Measurements from ENCODE around the gene PWP1.
A peak's percentile ranks its signal among the peaks of the same experiment; 100 is the strongest.

The PWP1 gene

GRCh38 chr12:107685360-107686248 lies at the start of gene PWP1:
Gene PWP1, plus strand, starts transcription at chr12:107685799. Its CDS starts 101 bp downstream, at chr12:107685900.
- Histone ChIP-seq H3K36me3 (ENCODE audit: insufficient read depth, low read length) (peaks cover 16% of the 10 kb centered on the region), H3K4me1 (ENCODE audit: control insufficient read depth, insufficient read depth, low read length, unreplicated experiment) (peaks cover 13% of the 10 kb centered on the region), H3K27me3 (ENCODE audit: insufficient read depth, low read length) (no peaks in the 10 kb centered on the region), H3K79me2 (ENCODE audit: control insufficient read depth, insufficient read depth, low read length, unreplicated experiment) (peaks cover 28% of the 10 kb centered on the region), H2AFZ (ENCODE audit: low read length, unreplicated experiment) (peak within 1 kb of the TSS; percentile 98), H3K4me3 (ENCODE audit: low read depth, low read length) (peak within 1 kb of the TSS; percentile 97), H3K27ac (ENCODE audit: low read depth, low read length) (peak within 1 kb of the TSS; percentile 65)

GRCh38 chr12:107641154-107641553 lies 44.4 kb upstream of the PWP1 start:
- H2AFZ ChIP-seq (ENCODE audit: low read length, unreplicated experiment): no peak overlapping the region
- H3K4me3 ChIP-seq (ENCODE audit: low read depth, low read length): no peak overlapping the region
- H3K36me3 ChIP-seq (ENCODE audit: insufficient read depth, low read length): no peaks in the 10 kb centered on the region
- no peaks in the 10 kb centered on the region for H3K79me2 ChIP-seq (ENCODE audit: control insufficient read depth, insufficient read depth, low read length, unreplicated experiment)
- no peaks in the 10 kb centered on the region for H3K4me1 ChIP-seq (ENCODE audit: control insufficient read depth, insufficient read depth, low read length, unreplicated experiment)
- H3K27me3 ChIP-seq (ENCODE audit: insufficient read depth, low read length): peaks cover 45% of the 10 kb centered on the region
- H3K27ac ChIP-seq (ENCODE audit: low read depth, low read length): no peak overlapping the region

- Histone ChIP-seq H2AFZ (ENCODE audit: low read length, unreplicated experiment) (no peak overlapping the region), H3K4me1 (ENCODE audit: control insufficient read depth, insufficient read depth, low read length, unreplicated experiment) (no peaks in the 10 kb centered on the region), H3K4me3 (ENCODE audit: low read depth, low read length) (no peak overlapping the region), H3K79me2 (ENCODE audit: control insufficient read depth, insufficient read depth, low read length, unreplicated experiment) (no peaks in the 10 kb centered on the region), H3K27ac (ENCODE audit: low read depth, low read length) (no peak overlapping the region), H3K27me3 (ENCODE audit: insufficient read depth, low read length) (peaks cover 45% of the 10 kb centered on the region), H3K36me3 (ENCODE audit: insufficient read depth, low read length) (no peaks in the 10 kb centered on the region)
These were observed 43.4 kb upstream of the PWP1 start for GRCh38 chr12:107642240-107642639.

- no peaks in the 10 kb centered on the region for H3K36me3 ChIP-seq (ENCODE audit: insufficient read depth, low read length)
- no peaks in the 10 kb centered on the region for H3K79me2 ChIP-seq (ENCODE audit: control insufficient read depth, insufficient read depth, low read length, unreplicated experiment)
- no peak overlapping the region for H3K4me3 ChIP-seq (ENCODE audit: low read depth, low read length)
- H2AFZ ChIP-seq (ENCODE audit: low read length, unreplicated experiment): no peak overlapping the region
- H3K4me1 ChIP-seq (ENCODE audit: control insufficient read depth, insufficient read depth, low read length, unreplicated experiment): no peaks in the 10 kb centered on the region
- peaks cover 27% of the 10 kb centered on the region for H3K27me3 ChIP-seq (ENCODE audit: insufficient read depth, low read length)
- H3K27ac ChIP-seq (ENCODE audit: low read depth, low read length): no peak overlapping the region
These were observed 39.8 kb upstream of the PWP1 start for GRCh38 chr12:107645630-107646333.

- Histone ChIP-seq H3K79me2 (ENCODE audit: control insufficient read depth, insufficient read depth, low read length, unreplicated experiment) (no peaks in the 10 kb centered on the region), H3K27ac (ENCODE audit: low read depth, low read length) (no peak overlapping the region), H3K27me3 (ENCODE audit: insufficient read depth, low read length) (peaks cover 23% of the 10 kb centered on the region), H3K4me3 (ENCODE audit: low read depth, low read length) (no peak overlapping the region), H3K36me3 (ENCODE audit: insufficient read depth, low read length) (no peaks in the 10 kb centered on the region), H3K4me1 (ENCODE audit: control insufficient read depth, insufficient read depth, low read length, unreplicated experiment) (no peaks in the 10 kb centered on the region), H2AFZ (ENCODE audit: low read length, unreplicated experiment) (no peak overlapping the region)
These were observed 39.2 kb upstream of the PWP1 start for GRCh38 chr12:107646436-107646835.

GRCh38 chr12:107649661-107650061 lies 35.9 kb upstream of the PWP1 start:
- peaks cover 14% of the 10 kb centered on the region; the same call in 1 of the 2 replicates for H3K27me3 ChIP-seq (ENCODE audit: insufficient read depth, low read length)
- no peak overlapping the region for H3K27ac ChIP-seq (ENCODE audit: low read depth, low read length)
- no peaks in the 10 kb centered on the region for H3K4me1 ChIP-seq (ENCODE audit: control insufficient read depth, insufficient read depth, low read length, unreplicated experiment)
- H3K4me3 ChIP-seq (ENCODE audit: low read depth, low read length): no peak overlapping the region
- H2AFZ ChIP-seq (ENCODE audit: low read length, unreplicated experiment): no peak overlapping the region
- H3K36me3 ChIP-seq (ENCODE audit: insufficient read depth, low read length): no peaks in the 10 kb centered on the region
- H3K79me2 ChIP-seq (ENCODE audit: control insufficient read depth, insufficient read depth, low read length, unreplicated experiment): no peaks in the 10 kb centered on the region

GRCh38 chr12:107650977-107651376 lies 34.6 kb upstream of the PWP1 start:
- H3K27ac ChIP-seq (ENCODE audit: low read depth, low read length): no peak overlapping the region
- H3K36me3 ChIP-seq (ENCODE audit: insufficient read depth, low read length): no peaks in the 10 kb centered on the region
- H3K79me2 ChIP-seq (ENCODE audit: control insufficient read depth, insufficient read depth, low read length, unreplicated experiment): no peaks in the 10 kb centered on the region
- H3K27me3 ChIP-seq (ENCODE audit: insufficient read depth, low read length): peaks cover 14% of the 10 kb centered on the region; the same call in 1 of the 2 replicates
- H2AFZ ChIP-seq (ENCODE audit: low read length, unreplicated experiment): no peak overlapping the region
- no peak overlapping the region for H3K4me3 ChIP-seq (ENCODE audit: low read depth, low read length)
- no peaks in the 10 kb centered on the region for H3K4me1 ChIP-seq (ENCODE audit: control insufficient read depth, insufficient read depth, low read length, unreplicated experiment)

GRCh38 chr12:107651571-107652449 lies 33.8 kb upstream of the PWP1 start:
- Histone ChIP-seq H2AFZ (ENCODE audit: low read length, unreplicated experiment) (no peak overlapping the region), H3K27me3 (ENCODE audit: insufficient read depth, low read length) (peaks cover 14% of the 10 kb centered on the region; the same call in 1 of the 2 replicates), H3K79me2 (ENCODE audit: control insufficient read depth, insufficient read depth, low read length, unreplicated experiment) (no peaks in the 10 kb centered on the region), H3K36me3 (ENCODE audit: insufficient read depth, low read length) (no peaks in the 10 kb centered on the region), H3K4me1 (ENCODE audit: control insufficient read depth, insufficient read depth, low read length, unreplicated experiment) (no peaks in the 10 kb centered on the region), H3K27ac (ENCODE audit: low read depth, low read length) (no peak overlapping the region), H3K4me3 (ENCODE audit: low read depth, low read length) (no peak overlapping the region)

GRCh38 chr12:107653519-107653918 lies 32.1 kb upstream of the PWP1 start:
- Histone ChIP-seq H3K79me2 (ENCODE audit: control insufficient read depth, insufficient read depth, low read length, unreplicated experiment) (no peaks in the 10 kb centered on the region), H3K4me3 (ENCODE audit: low read depth, low read length) (no peak overlapping the region), H3K4me1 (ENCODE audit: control insufficient read depth, insufficient read depth, low read length, unreplicated experiment) (no peaks in the 10 kb centered on the region), H3K27ac (ENCODE audit: low read depth, low read length) (no peak overlapping the region), H3K36me3 (ENCODE audit: insufficient read depth, low read length) (no peaks in the 10 kb centered on the region), H2AFZ (ENCODE audit: low read length, unreplicated experiment) (no peak overlapping the region), H3K27me3 (ENCODE audit: insufficient read depth, low read length) (peaks cover 14% of the 10 kb centered on the region; the same call in 1 of the 2 replicates)

GRCh38 chr12:107654873-107655272 lies 30.7 kb upstream of the PWP1 start:
- Histone ChIP-seq H3K36me3 (ENCODE audit: insufficient read depth, low read length) (no peaks in the 10 kb centered on the region), H3K79me2 (ENCODE audit: control insufficient read depth, insufficient read depth, low read length, unreplicated experiment) (no peaks in the 10 kb centered on the region), H3K4me3 (ENCODE audit: low read depth, low read length) (no peak overlapping the region)

More at GRCh38 chr12:107654873-107655272, 30.7 kb upstream of the PWP1 start:
- Histone ChIP-seq H2AFZ (ENCODE audit: low read length, unreplicated experiment) (no peak overlapping the region), H3K4me1 (ENCODE audit: control insufficient read depth, insufficient read depth, low read length, unreplicated experiment) (no peaks in the 10 kb centered on the region), H3K27ac (ENCODE audit: low read depth, low read length) (no peak overlapping the region), H3K27me3 (ENCODE audit: insufficient read depth, low read length) (0 out of 2 replicates have a peak, but pooled peaks cover 5% of the 10 kb centered on the region)

Measured in ACC112 (cell line).